Erythroblast (primary cell): ENCODE results near the gene OPRL1.
"Not testable (repeated sequence)": the region's sequence is repeated elsewhere in the genome, so short reads cannot be mapped to it uniquely, and the experiment has no call there.

Experiments used
- DNase-seq, 2 experiments: peaks; one replicate each; lab custom pipeline; 2025; lab: John Stamatoyannopoulos, UW
- GATA1 ChIP-seq: IDR thresholded peaks from 2 replicates; pipeline ENCODE4 v1.6.1; 2011; ENCODE audit warnings: low read depth, mild to moderate bottlenecking, control low read depth, low read length, moderate library complexity
- POLR2A ChIP-seq: IDR thresholded peaks from 2 replicates; pipeline ENCODE4 v1.6.1; 2011; ENCODE audit warnings: mild to moderate bottlenecking, low read length

The OPRL1 gene

GRCh38 chr20:64083804-64084684, 4.2 kb downstream of the OPRL1 start, which contains the start of gene LKAAEAR1:
Gene LKAAEAR1 (minus strand): TSS chr20:64084398. CDS start chr20:64084219, 179 bp downstream.
- TF ChIP-seq GATA1 (no peak), POLR2A (no peak)
- no peak for DNase-seq

GRCh38 chr20:64084685-64085152, 4.8 kb downstream of the OPRL1 start:
- TF ChIP-seq GATA1 = no peak
- no peak for TF ChIP-seq POLR2A

GRCh38 chr20:64086801-64087200, 6.9 kb downstream of the OPRL1 start:
- TF ChIP-seq POLR2A (no peak), GATA1 (no peak)
- no peak for DNase-seq

More at GRCh38 chr20:64084685-64085152, 4.8 kb downstream of the OPRL1 start:
- no peak for DNase-seq

GRCh38 chr20:64087226-64087825, 7.4 kb downstream of the OPRL1 start:
- not testable (repeated sequence) for DNase-seq

GRCh38 chr20:64088586-64088985, 8.7 kb downstream of the OPRL1 start:
- peak; percentile 20 to 22 for DNase-seq

GRCh38 chr20:64090165-64090564, 10.3 kb downstream of the OPRL1 start:
- TF ChIP-seq POLR2A (no peak), GATA1 (no peak)
- no peak for DNase-seq

- TF ChIP-seq POLR2A (no peak), GATA1 (no peak)
- no peak for DNase-seq
These were observed 11.5 kb downstream of the OPRL1 start for GRCh38 chr20:64091340-64091739.

- TF ChIP-seq POLR2A (no peak), GATA1 (no peak)
- no peak for DNase-seq
These were observed 11.9 kb downstream of the OPRL1 start for GRCh38 chr20:64091770-64092169.

GRCh38 chr20:64092258-64093012, 12.6 kb downstream of the OPRL1 start:
- DNase-seq = no peak
- TF ChIP-seq GATA1 (no peak), POLR2A (no peak)

- no peak for TF ChIP-seq POLR2A
- TF ChIP-seq GATA1 = no peak
These were observed 13.2 kb downstream of the OPRL1 start for GRCh38 chr20:64093013-64093503.

GRCh38 chr20:64095455-64095854, 15.6 kb downstream of the OPRL1 start:
- TF ChIP-seq GATA1 (no peak), POLR2A (no peak)
- DNase-seq = no peak

More at GRCh38 chr20:64093013-64093503, 13.2 kb downstream of the OPRL1 start:
- no peak for DNase-seq

- no peak for TF ChIP-seq POLR2A
- no peak for TF ChIP-seq GATA1
- DNase-seq = no peak
These were observed 16.0 kb downstream of the OPRL1 start for GRCh38 chr20:64095927-64096326.

- DNase-seq = no peak
- TF ChIP-seq GATA1 = no peak
- no peak for TF ChIP-seq POLR2A
These were observed 16.7 kb downstream of the OPRL1 start for GRCh38 chr20:64096535-64096934.
